ENCODE measurements around the gene SOWAHC.
A peak's percentile ranks its signal among the peaks of the same experiment; 100 is the strongest.

The SOWAHC gene

GRCh38 chr2:109629867-109630266, 15.7 kb downstream of the SOWAHC start:
- Histone ChIP-seq H3K4me3 (no peak overlapping the region), H3K27ac (no peak overlapping the region)
- DNase-seq (ENCODE audit: low spot score): no peak
- TF ChIP-seq CTCF (IDR thresholded peaks at IDR 0.05): no peak

GRCh38 chr2:109630441-109631430, 16.6 kb downstream of the SOWAHC start:
- H3K4me3 ChIP-seq: no peak overlapping the region
- no peak for DNase-seq (ENCODE audit: low spot score)
- H3K27ac ChIP-seq: no peak overlapping the region
- TF ChIP-seq CTCF (IDR thresholded peaks at IDR 0.05): no peak

- H3K4me3 ChIP-seq: no peak overlapping the region
- no peak overlapping the region for H3K27ac ChIP-seq
- DNase-seq (ENCODE audit: low spot score): no peak
- no peak for TF ChIP-seq CTCF (IDR thresholded peaks at IDR 0.05)
These were observed 17.6 kb downstream of the SOWAHC start for GRCh38 chr2:109631741-109632140.

GRCh38 chr2:109632158-109632789, 18.1 kb downstream of the SOWAHC start:
- no peak overlapping the region for H3K4me3 ChIP-seq
- no peak for TF ChIP-seq CTCF (IDR thresholded peaks at IDR 0.05)
- DNase-seq (ENCODE audit: low spot score): no peak
- no peak overlapping the region for H3K27ac ChIP-seq

GRCh38 chr2:109633284-109633961, 19.3 kb downstream of the SOWAHC start:
- DNase-seq (ENCODE audit: low spot score): peak; percentile 24
- Histone ChIP-seq H3K4me3 (no peak overlapping the region), H3K27ac (no peak overlapping the region)
- no peak for TF ChIP-seq CTCF (IDR thresholded peaks at IDR 0.05)

GRCh38 chr2:109635426-109636304, 21.5 kb downstream of the SOWAHC start:
- DNase-seq (ENCODE audit: low spot score): no peak
- no peak overlapping the region for H3K4me3 ChIP-seq
- TF ChIP-seq CTCF (IDR thresholded peaks at IDR 0.05): no peak
- H3K27ac ChIP-seq: peak overlapping the region in 1 of 2 donors; percentile 7

Data from coronary artery (tissue), 2 donors.